Measurements from ENCODE around the gene WDR75. TPM values are rescaled to one million over a fixed set of nuclear protein-coding genes. Genes with fewer than 3 reads are reported as not detected.

Gene WDR75
- total and polyA plus RNA-seq, 9 of the 15 experiments (the other 6 are each of a cell fraction or from before 2014, with no cell fraction given) = 50.9 to 111 (median 76.4) TPM

DNA sequence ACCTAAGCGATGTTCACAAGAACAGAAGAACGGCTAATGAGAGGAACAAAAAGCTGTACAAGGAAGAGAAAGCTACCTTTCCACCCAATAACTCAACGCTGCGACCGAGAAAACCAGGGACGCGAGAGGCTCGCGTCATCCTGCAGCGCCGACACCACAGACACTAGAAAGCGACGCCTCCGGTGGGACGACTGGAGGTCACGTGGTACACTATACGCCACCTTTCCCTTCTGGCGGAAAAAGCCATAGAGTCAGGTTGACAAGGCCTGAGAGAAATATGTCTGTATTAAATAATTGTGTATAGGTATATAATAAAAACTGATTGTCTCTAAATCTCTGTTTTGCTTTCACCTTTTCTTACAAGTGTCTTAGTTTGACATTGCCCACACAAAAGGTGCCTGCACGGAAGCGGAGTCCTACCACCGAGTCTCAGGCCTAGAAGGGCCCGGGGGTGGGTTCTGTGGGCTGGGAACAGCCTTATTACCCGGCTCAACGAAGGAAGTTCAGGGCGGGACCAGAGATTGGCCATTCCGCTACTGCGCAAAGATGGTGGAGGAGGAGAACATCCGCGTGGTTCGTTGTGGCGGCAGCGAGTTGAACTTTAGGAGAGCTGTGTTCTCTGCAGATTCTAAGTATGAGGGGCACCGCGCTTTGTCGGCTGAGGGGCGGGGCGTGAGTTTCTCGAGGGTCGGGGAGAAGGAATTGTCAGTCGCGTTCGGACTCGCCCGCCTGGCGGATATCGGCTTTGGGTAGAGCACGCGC, at the start of gene WDR75 (continued):
- no peak for TF ChIP-seq ZNF696 (CRISPR knock-in tag; conservative IDR thresholded peaks at IDR 0.05)
- no peak for TF ChIP-seq MED1 (CRISPR knock-in tag; IDR thresholded peaks at IDR 0.05; ENCODE audit: borderline replicate concordance)
- no peak for TF ChIP-seq ILF3 (IDR thresholded peaks at IDR 0.05; ENCODE audit: borderline replicate concordance)
- no peak; the same call in 1 of the 2 replicates for TF ChIP-seq RNF2 (IDR thresholded peaks at IDR 0.05)
- no peak for TF ChIP-seq DMBX1 (CRISPR knock-in tag; IDR thresholded peaks at IDR 0.05; ENCODE audit: borderline replicate concordance)
- no peak for TF ChIP-seq ZNF561 (CRISPR knock-in tag; conservative IDR thresholded peaks at IDR 0.05)
- TF ChIP-seq NR2C1 (IDR thresholded peaks at IDR 0.05) = peak; percentile 43; the same call in 1 of the 2 replicates
- TF ChIP-seq NR2C1 (tag; IDR thresholded peaks at IDR 0.05) = 0 out of 2 replicates have a peak, but pooled peaks have one; percentile 9
- TF ChIP-seq ZNF583 (CRISPR knock-in tag; IDR thresholded peaks at IDR 0.05) = no peak
- peak; percentile 39 for TF ChIP-seq RBBP5 (IDR thresholded peaks at IDR 0.05; ENCODE audit: borderline replicate concordance, insufficient read depth, low read length, poor library complexity, severe bottlenecking)
- peak; percentile 81 for TF ChIP-seq KHSRP (IDR thresholded peaks at IDR 0.05)
- no peak for TF ChIP-seq ZNF408 (CRISPR knock-in tag; IDR thresholded peaks at IDR 0.05; ENCODE audit: low read depth)
- no peak for TF ChIP-seq ELF4 (CRISPR knock-in tag; IDR thresholded peaks at IDR 0.05)
- no peak for TF ChIP-seq MYNN (IDR thresholded peaks at IDR 0.05)
- no peak for TF ChIP-seq MYNN (CRISPR knock-in tag; IDR thresholded peaks at IDR 0.05)
- TF ChIP-seq, protein P1, sequence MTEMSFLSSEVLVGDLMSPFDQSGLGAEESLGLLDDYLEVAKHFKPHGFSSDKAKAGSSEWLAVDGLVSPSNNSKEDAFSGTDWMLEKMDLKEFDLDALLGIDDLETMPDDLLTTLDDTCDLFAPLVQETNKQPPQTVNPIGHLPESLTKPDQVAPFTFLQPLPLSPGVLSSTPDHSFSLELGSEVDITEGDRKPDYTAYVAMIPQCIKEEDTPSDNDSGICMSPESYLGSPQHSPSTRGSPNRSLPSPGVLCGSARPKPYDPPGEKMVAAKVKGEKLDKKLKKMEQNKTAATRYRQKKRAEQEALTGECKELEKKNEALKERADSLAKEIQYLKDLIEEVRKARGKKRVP (CRISPR knock-in tag; IDR thresholded peaks at IDR 0.05) = no peak
- TF ChIP-seq MTF1 (CRISPR knock-in tag; IDR thresholded peaks at IDR 0.05; ENCODE audit: borderline replicate concordance) = no peak
- TF ChIP-seq GABPA (tag; conservative IDR thresholded peaks at IDR 0.05; ENCODE audit: low read depth) = peak; percentile 83
- TF ChIP-seq ETV1 (tag; conservative IDR thresholded peaks at IDR 0.05; ENCODE audit: low read depth) = peak; percentile 47; the same call in 1 of the 2 replicates
- TF ChIP-seq HDGF (IDR thresholded peaks at IDR 0.05) = no peak
- no peak for TF ChIP-seq SETDB1 (IDR thresholded peaks at IDR 0.05; ENCODE audit: low read length)
- TF ChIP-seq KAT2B (IDR thresholded peaks at IDR 0.05; ENCODE audit: low read depth, low read length) = no peak
- TF ChIP-seq ZFX (CRISPR knock-in tag; IDR thresholded peaks at IDR 0.05) = peak; percentile 88
- no peak; the same call in 1 of the 2 replicates for TF ChIP-seq GTF2F1 (IDR thresholded peaks at IDR 0.05; ENCODE audit: low read depth, low read length)
- TF ChIP-seq ETV6 (IDR thresholded peaks at IDR 0.05; ENCODE audit: borderline replicate concordance in 1 of 2, low read depth in 2 of 2, low read length in 1 of 2) = no peak
- TF ChIP-seq ETV6 (CRISPR knock-in tag; IDR thresholded peaks at IDR 0.05; ENCODE audit: borderline replicate concordance) = no peak
- TF ChIP-seq NR1H2 (CRISPR knock-in tag; IDR thresholded peaks at IDR 0.05) = no peak
- TF ChIP-seq GATA2 (CRISPR knock-in tag; IDR thresholded peaks at IDR 0.05) = no peak
- no peak for TF ChIP-seq DNMT1 (IDR thresholded peaks at IDR 0.05)
- no peak for TF ChIP-seq SNRNP70 (optimal IDR thresholded peaks at IDR 0.05; ENCODE audit: low read depth, low read length)
- TF ChIP-seq ZNF589 (CRISPR knock-in tag; IDR thresholded peaks at IDR 0.05; ENCODE audit: low read depth) = no peak
- no peak for TF ChIP-seq PURB (CRISPR knock-in tag; IDR thresholded peaks at IDR 0.05; ENCODE audit: low read depth)
